SU-DHL-6 (cell line): Measurements from ENCODE around the gene S1PR3.

Source experiments
- H2AFZ ChIP-seq: fragments of 200-600 bp; sonication (generic); 2 replicates; pipeline ENCODE4 v1.6.1; 2014; ENCODE audit warnings: low read depth, mild to moderate bottlenecking, moderate library complexity, mixed read lengths, antibody characterized with exemption, low read length; ENCODE audit not compliant: severe bottlenecking
- H3F3A ChIP-seq: fragments of 200-600 bp; shearing (Covaris generic); 2 replicates; pipeline ENCODE4 v1.6.0; 2016; ENCODE audit warnings: antibody characterized with exemption, mild to moderate bottlenecking; ENCODE audit not compliant: insufficient read depth
- H3K27ac ChIP-seq: fragments of 200-600 bp; sonication (generic); 2 replicates; pipeline ENCODE4 v1.5.1; 2016; ENCODE audit warnings: low read depth, mild to moderate bottlenecking, low read length, moderate library complexity, mixed read lengths
- H3K27me3 ChIP-seq: fragments of 200-600 bp; sonication (generic), shearing (Covaris generic); 2 replicates; pipeline ENCODE4 v1.6.0; 2014; ENCODE audit warnings: mild to moderate bottlenecking, low read length
- H3K36me3 ChIP-seq: fragments of 200-600 bp; sonication (generic); 2 replicates; pipeline ENCODE4 v1.6.1; 2014; ENCODE audit warnings: mild to moderate bottlenecking, low read length, mixed read lengths
- H3K4me2 ChIP-seq: fragments of 300-600, 200-600 bp; shearing (Covaris generic), sonication (generic); 2 replicates; pipeline ENCODE4 v1.6.0; 2014; ENCODE audit warnings: low read length, low read depth, mild to moderate bottlenecking; ENCODE audit not compliant: poor library complexity, severe bottlenecking
- H3K4me3 ChIP-seq: fragments of 200-600 bp; sonication (generic); 2 replicates; pipeline ENCODE4 v1.5.1; 2014; ENCODE audit warnings: antibody characterized with exemption, low read length, mild to moderate bottlenecking, mixed read lengths; ENCODE audit not compliant: insufficient read depth, poor library complexity, severe bottlenecking
- H3K79me2 ChIP-seq: fragments of 200-600 bp; sonication (generic); 2 replicates; pipeline ENCODE4 v1.6.1; 2014; ENCODE audit warnings: mild to moderate bottlenecking, low read length, moderate library complexity; ENCODE audit not compliant: insufficient read depth
- H3K9ac ChIP-seq: fragments of 200-600 bp; sonication (generic); 2 replicates; pipeline ENCODE4 v1.7.0; 2014; ENCODE audit warnings: mild to moderate bottlenecking, low read length
- H3K9me2 ChIP-seq: fragments of 200-600 bp; sonication (generic); replicated peaks from 2 replicates; pipeline ENCODE4 v1.6.1; 2014; ENCODE audit warnings: low read length; ENCODE audit not compliant: insufficient read depth
- H3K9me3 ChIP-seq: fragments of 200-600 bp; sonication (generic); 2 replicates; pipeline ENCODE4 v1.6.1; 2014; ENCODE audit warnings: low read length, mixed read lengths; ENCODE audit not compliant: insufficient read depth
- H4K20me1 ChIP-seq: fragments of 200-600 bp; sonication (generic); 2 replicates; pipeline ENCODE4 v1.6.1; 2014; ENCODE audit warnings: low read depth, mild to moderate bottlenecking, antibody characterized with exemption, low read length, moderate library complexity, mixed read lengths
- CTCF ChIP-seq: fragments of 200-600 bp; sonication (generic); IDR thresholded peaks from one replicate; pipeline ENCODE4 v1.5.1; 2017; ENCODE audit warnings: antibody characterized with exemption, mild to moderate bottlenecking, low read length, moderate library complexity; ENCODE audit not compliant: insufficient read depth, poor library complexity, severe bottlenecking
- EZH2phosphoT487 ChIP-seq: fragments of 200-600 bp; sonication (generic), shearing (Covaris generic); conservative IDR thresholded peaks from 2 replicates; pipeline ENCODE4 v1.6.1; 2018; ENCODE audit warnings: mild to moderate bottlenecking, antibody characterized with exemption, low read length, moderate library complexity, mixed read lengths

S1PR3 gene

DNA sequence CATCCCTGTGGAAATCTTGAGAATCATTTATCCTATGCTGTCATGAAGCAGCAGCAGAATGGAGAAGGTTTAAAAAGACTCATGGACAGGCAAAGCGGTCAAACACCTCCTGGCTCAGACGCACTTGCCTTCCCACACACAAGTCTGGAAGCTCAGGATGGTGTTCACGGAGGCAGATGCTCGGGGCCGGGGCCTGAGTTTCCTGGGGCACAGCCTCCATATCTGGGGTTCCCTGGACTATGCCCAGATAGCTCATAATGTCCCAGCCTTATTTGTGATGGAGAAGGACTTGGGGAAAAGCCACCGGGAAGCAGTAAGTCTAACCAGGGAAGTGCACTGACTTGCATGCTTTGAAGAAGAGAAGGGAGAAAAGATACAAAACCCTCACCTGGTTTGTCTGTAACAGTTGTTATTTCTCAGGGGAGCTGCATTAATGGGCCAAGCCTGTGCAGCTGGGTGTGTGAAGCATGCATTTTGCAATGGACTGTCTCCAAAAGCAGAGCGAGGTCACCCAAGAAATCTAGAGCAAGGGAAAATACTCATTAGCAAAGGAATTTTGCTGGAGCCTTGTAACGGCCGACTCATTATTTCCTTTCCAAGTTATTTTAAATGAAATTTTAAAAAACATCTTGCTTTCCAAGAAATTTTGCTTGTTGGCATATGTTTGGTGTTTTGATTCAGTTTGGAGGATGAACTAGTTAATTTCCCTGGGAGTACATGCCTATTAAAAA is 3.4 kb downstream of the S1PR3 start:
- no peak for TF ChIP-seq EZH2phosphoT487
- TF ChIP-seq CTCF, result no peak
- Histone ChIP-seq H3K9me3 (no peaks in the 10 kb centered on the region), H3K27me3 (no peaks in the 10 kb centered on the region), H3K79me2 (no peaks in the 10 kb centered on the region), H3K9me2 (no peaks in the 10 kb centered on the region), H2AFZ (no peak overlapping the region), H4K20me1 (no peaks in the 10 kb centered on the region), H3K4me3 (no peak overlapping the region), H3F3A (no peaks in the 10 kb centered on the region), H3K27ac (no peak overlapping the region), H3K36me3 (no peaks in the 10 kb centered on the region), H3K9ac (no peak overlapping the region), H3K4me2 (no peak overlapping the region)

DNA sequence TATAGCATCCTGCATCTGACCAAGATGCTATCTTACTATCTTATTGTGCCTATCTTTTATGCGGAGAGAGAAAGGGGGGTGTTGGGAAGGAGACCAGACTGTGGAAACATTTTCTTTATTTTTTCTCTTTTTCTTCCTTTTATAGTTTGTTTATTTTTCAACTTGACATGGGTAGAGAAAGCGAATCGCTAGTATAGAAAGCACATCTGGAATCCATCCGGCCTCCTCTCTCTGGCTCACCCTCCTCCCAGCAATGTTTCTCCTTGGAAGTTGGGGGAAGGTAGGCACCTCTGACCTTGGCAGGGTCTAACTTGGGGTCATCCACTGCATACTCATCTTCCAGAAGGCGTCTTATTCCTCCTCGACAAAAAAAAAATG is 3.9 kb downstream of the S1PR3 start:
- H3K9ac ChIP-seq, result no peak overlapping the region
- H3K4me2 ChIP-seq, result no peak overlapping the region
- no peaks in the 10 kb centered on the region for H3F3A ChIP-seq
- H3K4me3 ChIP-seq, result no peak overlapping the region
- no peaks in the 10 kb centered on the region for H3K27me3 ChIP-seq
- H4K20me1 ChIP-seq, result no peaks in the 10 kb centered on the region
- no peaks in the 10 kb centered on the region for H3K9me2 ChIP-seq
- H3K9me3 ChIP-seq, result no peaks in the 10 kb centered on the region
- no peak overlapping the region for H2AFZ ChIP-seq
- no peaks in the 10 kb centered on the region for H3K79me2 ChIP-seq
- TF ChIP-seq EZH2phosphoT487, result no peak
- TF ChIP-seq CTCF, result no peak
- no peak overlapping the region for H3K27ac ChIP-seq
- H3K36me3 ChIP-seq, result no peaks in the 10 kb centered on the region

GRCh38 chr9:88995627-88996026 is 4.4 kb downstream of the S1PR3 start:
- Histone ChIP-seq H3K4me2 (no peak overlapping the region), H3K9me2 (no peaks in the 10 kb centered on the region), H2AFZ (no peak overlapping the region), H3K79me2 (no peaks in the 10 kb centered on the region), H3K4me3 (no peak overlapping the region), H3F3A (no peaks in the 10 kb centered on the region), H3K27me3 (no peaks in the 10 kb centered on the region), H3K9ac (no peak overlapping the region), H3K36me3 (no peaks in the 10 kb centered on the region), H4K20me1 (no peaks in the 10 kb centered on the region), H3K27ac (no peak overlapping the region), H3K9me3 (no peaks in the 10 kb centered on the region)
- no peak for TF ChIP-seq CTCF
- TF ChIP-seq EZH2phosphoT487, result no peak
